Hematopoietic multipotent progenitor cell treated with erythropoietin and hydrocortisone succinate and interleukin-3 and kit ligand, for 17 days (in vitro differentiated cells): ENCODE data around the gene ARL4D.
"Not testable (repeated sequence)": the region's sequence is repeated elsewhere in the genome, so short reads cannot be mapped to it uniquely, and the experiment has no call there.

Source experiments
- DNase-seq: peaks from one replicate; pipeline ENCODE4 v3.0.0-alpha.2; 2015; ENCODE audit warnings: low spot score

ARL4D gene

GRCh38 chr17:43369986-43370385 is 28.8 kb upstream of the ARL4D start:
- DNase-seq, result no peak

GRCh38 chr17:43371227-43371821 is 27.5 kb upstream of the ARL4D start:
- peak; percentile 3 for DNase-seq

- no peak for DNase-seq
Observed at GRCh38 chr17:43372273-43372911, 26.4 kb upstream of the ARL4D start.

GRCh38 chr17:43373356-43373755 is 25.4 kb upstream of the ARL4D start:
- DNase-seq, result no peak

- DNase-seq, result not testable (repeated sequence)
Observed at GRCh38 chr17:43375915-43376314, 22.9 kb upstream of the ARL4D start.

- no peak for DNase-seq
Observed at GRCh38 chr17:43377056-43377810, 21.6 kb upstream of the ARL4D start.

- DNase-seq, result no peak
Observed at GRCh38 chr17:43378766-43379165, 20.0 kb upstream of the ARL4D start.

GRCh38 chr17:43380307-43380706 is 18.5 kb upstream of the ARL4D start:
- no peak for DNase-seq

- no peak for DNase-seq
Observed at GRCh38 chr17:43381204-43381603, 17.6 kb upstream of the ARL4D start.

GRCh38 chr17:43381621-43382020 is 17.2 kb upstream of the ARL4D start:
- no peak for DNase-seq

- DNase-seq, result no peak
Observed at GRCh38 chr17:43382776-43383175, 16.0 kb upstream of the ARL4D start.

GRCh38 chr17:43383372-43383771 is 15.4 kb upstream of the ARL4D start:
- no peak for DNase-seq

- no peak for DNase-seq
Observed at GRCh38 chr17:43383826-43384475, 14.8 kb upstream of the ARL4D start.

GRCh38 chr17:43384476-43384862 is 14.3 kb upstream of the ARL4D start:
- DNase-seq, result no peak

- DNase-seq, result no peak
Observed at GRCh38 chr17:43385046-43385831, 13.6 kb upstream of the ARL4D start.

- peak; percentile 96 for DNase-seq
Observed at GRCh38 chr17:43388359-43389045, 10.3 kb upstream of the ARL4D start.

- peak; percentile 92 for DNase-seq
Observed at GRCh38 chr17:43389046-43389947, 9.5 kb upstream of the ARL4D start.

- no peak for DNase-seq
Observed at GRCh38 chr17:43392397-43392796, 6.4 kb upstream of the ARL4D start.

- DNase-seq, result peak; percentile 94
Observed at GRCh38 chr17:43393944-43394482, 4.8 kb upstream of the ARL4D start.

- DNase-seq, result not testable (repeated sequence)
Observed at GRCh38 chr17:43394696-43395095, 4.1 kb upstream of the ARL4D start.
